Ishikawa (cell line): ENCODE measurements around the gene KMO.

ENCODE experiments used
- CEBPB ChIP-seq: IDR thresholded peaks from 2 replicates; pipeline ENCODE4 v1.6.1; 2012
- CREB1 ChIP-seq: IDR thresholded peaks from 2 replicates; pipeline ENCODE4 v1.6.1; 2012; ENCODE audit warnings: low read depth
- EGR1 ChIP-seq: IDR thresholded peaks from 2 replicates; pipeline ENCODE4 v1.6.1; 2012
- EP300 ChIP-seq: IDR thresholded peaks from 2 replicates; pipeline ENCODE4 v1.6.1; 2012; ENCODE audit warnings: borderline replicate concordance
- FOXM1 ChIP-seq: IDR thresholded peaks from 2 replicates; pipeline ENCODE4 v1.6.1; 2012; ENCODE audit warnings: low read depth, borderline replicate concordance
- NFIC ChIP-seq: IDR thresholded peaks from 2 replicates; pipeline ENCODE4 v1.6.1; 2012
- RAD21 ChIP-seq: IDR thresholded peaks from 2 replicates; pipeline ENCODE4 v1.6.1; 2012; ENCODE audit warnings: low read depth
- TAF1 ChIP-seq: IDR thresholded peaks from 2 replicates; pipeline ENCODE4 v1.6.1; 2012; ENCODE audit warnings: low read depth, mild to moderate bottlenecking
- TCF12 ChIP-seq: IDR thresholded peaks from 2 replicates; pipeline ENCODE4 v1.6.1; 2012; ENCODE audit warnings: low read depth
- TEAD4 ChIP-seq: IDR thresholded peaks from 2 replicates; pipeline ENCODE4 v1.6.1; 2012
- YY1 ChIP-seq: IDR thresholded peaks from 2 replicates; pipeline ENCODE4 v1.6.1; 2012; ENCODE audit warnings: low read depth
- ZBTB7A ChIP-seq: IDR thresholded peaks from 2 replicates; pipeline ENCODE4 v1.6.1; 2012; ENCODE audit warnings: low read depth
- TF ChIP-seq, protein P1 (sequence below): IDR thresholded peaks from 2 replicates; pipeline ENCODE4 v1.6.1; 2012
- TF ChIP-seq, protein P2 (sequence below): IDR thresholded peaks from 2 replicates; pipeline ENCODE4 v1.6.1; 2012; ENCODE audit warnings: low read depth, mild to moderate bottlenecking
- TF ChIP-seq, protein P3 (sequence below): IDR thresholded peaks from 2 replicates; pipeline ENCODE4 v1.6.1; 2012

The KMO gene

DNA sequence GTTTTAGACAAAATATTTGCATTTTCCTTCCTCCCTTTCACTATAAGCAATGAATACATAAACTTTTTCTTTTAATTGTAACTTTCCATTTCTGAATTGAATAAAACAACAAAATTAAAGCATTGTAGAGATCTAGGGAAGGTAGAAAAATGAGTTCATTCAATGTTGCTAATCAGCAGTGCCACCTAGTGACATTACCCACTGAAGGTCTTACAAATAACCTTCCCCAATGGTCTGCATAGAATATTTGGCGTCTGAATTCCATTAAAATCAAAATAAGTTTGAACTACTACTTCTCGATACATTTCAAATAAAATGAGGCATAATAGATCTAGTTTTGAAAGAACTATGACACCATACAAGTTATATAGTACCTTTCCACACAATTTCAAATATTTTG, 32.3 kb upstream of the KMO start:
- TF ChIP-seq, protein P1, sequence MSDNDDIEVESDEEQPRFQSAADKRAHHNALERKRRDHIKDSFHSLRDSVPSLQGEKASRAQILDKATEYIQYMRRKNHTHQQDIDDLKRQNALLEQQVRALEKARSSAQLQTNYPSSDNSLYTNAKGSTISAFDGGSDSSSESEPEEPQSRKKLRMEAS: no peak
- peak; percentile 40 for TF ChIP-seq RAD21
- TF ChIP-seq, protein P2, sequence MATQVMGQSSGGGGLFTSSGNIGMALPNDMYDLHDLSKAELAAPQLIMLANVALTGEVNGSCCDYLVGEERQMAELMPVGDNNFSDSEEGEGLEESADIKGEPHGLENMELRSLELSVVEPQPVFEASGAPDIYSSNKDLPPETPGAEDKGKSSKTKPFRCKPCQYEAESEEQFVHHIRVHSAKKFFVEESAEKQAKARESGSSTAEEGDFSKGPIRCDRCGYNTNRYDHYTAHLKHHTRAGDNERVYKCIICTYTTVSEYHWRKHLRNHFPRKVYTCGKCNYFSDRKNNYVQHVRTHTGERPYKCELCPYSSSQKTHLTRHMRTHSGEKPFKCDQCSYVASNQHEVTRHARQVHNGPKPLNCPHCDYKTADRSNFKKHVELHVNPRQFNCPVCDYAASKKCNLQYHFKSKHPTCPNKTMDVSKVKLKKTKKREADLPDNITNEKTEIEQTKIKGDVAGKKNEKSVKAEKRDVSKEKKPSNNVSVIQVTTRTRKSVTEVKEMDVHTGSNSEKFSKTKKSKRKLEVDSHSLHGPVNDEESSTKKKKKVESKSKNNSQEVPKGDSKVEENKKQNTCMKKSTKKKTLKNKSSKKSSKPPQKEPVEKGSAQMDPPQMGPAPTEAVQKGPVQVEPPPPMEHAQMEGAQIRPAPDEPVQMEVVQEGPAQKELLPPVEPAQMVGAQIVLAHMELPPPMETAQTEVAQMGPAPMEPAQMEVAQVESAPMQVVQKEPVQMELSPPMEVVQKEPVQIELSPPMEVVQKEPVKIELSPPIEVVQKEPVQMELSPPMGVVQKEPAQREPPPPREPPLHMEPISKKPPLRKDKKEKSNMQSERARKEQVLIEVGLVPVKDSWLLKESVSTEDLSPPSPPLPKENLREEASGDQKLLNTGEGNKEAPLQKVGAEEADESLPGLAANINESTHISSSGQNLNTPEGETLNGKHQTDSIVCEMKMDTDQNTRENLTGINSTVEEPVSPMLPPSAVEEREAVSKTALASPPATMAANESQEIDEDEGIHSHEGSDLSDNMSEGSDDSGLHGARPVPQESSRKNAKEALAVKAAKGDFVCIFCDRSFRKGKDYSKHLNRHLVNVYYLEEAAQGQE: no peak

DNA sequence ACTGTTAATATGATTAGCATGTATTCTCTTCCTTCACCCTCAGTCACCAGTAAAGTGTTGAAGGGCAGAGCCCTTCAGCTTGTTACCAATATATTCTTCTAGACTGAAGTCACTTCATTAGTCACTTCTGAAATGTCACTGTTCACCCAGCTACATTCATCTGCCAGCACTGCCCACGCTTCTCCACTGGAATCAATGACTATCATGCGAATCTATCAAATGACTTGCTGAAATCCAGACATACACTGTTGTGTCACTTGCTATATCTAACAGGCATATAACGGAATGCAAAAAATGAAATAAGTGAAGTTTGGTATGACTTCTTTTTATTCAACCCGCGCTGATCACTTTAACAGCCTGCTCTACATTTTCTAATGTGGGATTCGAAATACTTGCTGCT, 28.7 kb upstream of the KMO start:
- TF ChIP-seq, protein P2: no peak
- TF ChIP-seq CEBPB (no peak), TAF1 (no peak), YY1 (no peak), FOXM1 (no peak), ZBTB7A (no peak), RAD21 (no peak), NFIC (no peak)
- TF ChIP-seq, protein P1: no peak
- TF ChIP-seq, protein P3, sequence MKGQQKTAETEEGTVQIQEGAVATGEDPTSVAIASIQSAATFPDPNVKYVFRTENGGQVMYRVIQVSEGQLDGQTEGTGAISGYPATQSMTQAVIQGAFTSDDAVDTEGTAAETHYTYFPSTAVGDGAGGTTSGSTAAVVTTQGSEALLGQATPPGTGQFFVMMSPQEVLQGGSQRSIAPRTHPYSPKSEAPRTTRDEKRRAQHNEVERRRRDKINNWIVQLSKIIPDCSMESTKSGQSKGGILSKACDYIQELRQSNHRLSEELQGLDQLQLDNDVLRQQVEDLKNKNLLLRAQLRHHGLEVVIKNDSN: no peak

DNA sequence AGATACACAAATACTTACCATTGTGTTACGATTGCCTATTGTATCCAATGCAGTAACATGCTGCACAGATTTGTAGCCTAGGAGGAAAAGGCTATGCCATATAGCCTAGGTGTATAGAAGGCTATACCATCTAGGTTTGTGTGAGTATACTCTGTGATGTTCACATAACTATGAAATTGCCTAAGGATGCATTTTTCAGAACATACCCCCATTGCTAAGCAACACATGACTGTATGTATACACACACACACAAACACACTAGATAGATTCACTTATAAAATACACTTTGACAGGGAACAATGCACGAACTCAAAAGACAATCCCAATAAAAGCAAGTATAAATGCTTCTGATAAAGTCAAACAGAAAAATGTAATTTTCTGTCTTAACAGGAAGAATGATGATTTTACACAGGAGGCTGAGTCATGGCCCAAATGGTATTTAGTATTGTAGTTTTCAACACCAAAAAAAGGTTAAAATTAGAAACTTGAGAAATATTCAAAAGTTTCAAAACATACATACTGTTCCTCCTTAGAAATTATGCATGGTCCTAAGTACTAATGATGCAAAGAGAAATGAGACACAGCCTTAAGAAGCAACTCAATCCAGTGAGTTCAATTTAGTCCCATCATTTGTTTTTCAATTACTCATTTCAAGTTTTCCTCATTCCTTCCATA, 24.9 kb upstream of the KMO start:
- TF ChIP-seq YY1: no peak
- no peak for TF ChIP-seq CREB1
- TF ChIP-seq NFIC: no peak
- TF ChIP-seq EP300: no peak
- TF ChIP-seq, protein P2: no peak
- TF ChIP-seq, protein P3: no peak
- TF ChIP-seq CEBPB: no peak
- TF ChIP-seq, protein P1: no peak
- TF ChIP-seq TEAD4: no peak
- TF ChIP-seq RAD21: no peak
- TF ChIP-seq FOXM1: no peak
- no peak for TF ChIP-seq EGR1
- TF ChIP-seq TAF1: no peak
- no peak for TF ChIP-seq ZBTB7A
- no peak for TF ChIP-seq TCF12

DNA sequence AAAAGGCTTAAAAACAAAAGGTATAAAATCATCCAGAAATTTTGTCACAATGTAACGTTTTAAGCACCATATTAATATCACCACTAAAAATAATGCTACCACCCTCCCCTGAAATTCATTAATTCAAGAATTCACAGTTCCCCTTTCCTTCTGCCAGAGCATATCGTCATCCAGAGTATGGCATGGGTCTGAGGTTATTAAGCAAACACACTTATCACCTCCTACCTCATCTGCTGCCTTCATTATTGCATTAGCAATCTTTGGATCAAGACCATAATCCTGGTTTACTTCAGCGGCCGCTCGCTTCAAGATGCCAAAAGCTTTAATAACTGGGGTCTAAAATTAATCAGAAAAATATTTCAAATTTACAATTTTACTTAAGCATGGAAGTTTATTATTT, 18.8 kb upstream of the KMO start:
- TF ChIP-seq RAD21 (no peak), ZBTB7A (no peak), YY1 (no peak), CEBPB (no peak), FOXM1 (no peak), TAF1 (no peak), TEAD4 (no peak), EGR1 (no peak), TCF12 (no peak), CREB1 (no peak), EP300 (no peak), NFIC (no peak)
- TF ChIP-seq, protein P2: no peak
- TF ChIP-seq, protein P3: no peak
- TF ChIP-seq, protein P1: no peak
